ENCODE data around the gene GNAI2.
"Not testable (repeated sequence)": the region's sequence is repeated elsewhere in the genome, so short reads cannot be mapped to it uniquely, and the experiment has no call there.

Gene GNAI2

DNA sequence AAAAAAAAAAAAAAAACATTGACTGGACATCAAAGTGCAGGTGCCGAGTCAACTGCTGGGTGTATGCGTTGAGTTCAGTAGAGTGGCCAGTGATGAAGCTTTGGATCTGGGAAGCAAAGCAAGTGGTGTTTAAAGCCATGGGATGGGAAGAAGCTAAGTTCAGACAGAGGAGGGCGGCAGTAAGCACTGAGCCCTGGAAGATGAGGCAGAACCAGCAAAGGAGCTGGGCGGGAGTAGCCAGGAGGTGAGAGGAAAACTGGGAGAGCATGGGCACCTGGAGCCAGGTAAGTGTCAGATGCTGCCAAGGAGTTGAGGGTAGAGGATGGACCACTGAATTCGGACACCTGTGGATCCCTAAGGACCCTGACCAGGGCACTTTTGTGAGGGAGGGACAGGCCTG is 11.4 kb upstream of the GNAI2 start:
- Histone ChIP-seq H3K9me3 (ENCODE audit: insufficient read depth, low read depth, low read length) (no peaks in the 10 kb centered on the region), H3K4me2 (ENCODE audit: low read depth, low read length, poor library complexity, severe bottlenecking) (no peak overlapping the region), H3K36me3 (ENCODE audit: insufficient read depth, low read length) (no peaks in the 10 kb centered on the region), H2AFZ (ENCODE audit: low read length) (no peak overlapping the region), H3K27me3 (ENCODE audit: insufficient read depth, low read length, poor library complexity, severe bottlenecking) (no peaks in the 10 kb centered on the region), H3K4me1 (ENCODE audit: insufficient read depth, low read length, poor library complexity, severe bottlenecking) (peaks cover 13% of the 10 kb centered on the region), H3K79me2 (ENCODE audit: insufficient read depth, low read length) (no peaks in the 10 kb centered on the region), H3K4me3 (ENCODE audit: low read length, poor library complexity, severe bottlenecking) (no peak overlapping the region), H3K9ac (ENCODE audit: low read depth, low read length, poor library complexity, severe bottlenecking) (no peak overlapping the region), H3K9me2 (replicated peaks; ENCODE audit: low read depth, low read length) (no peaks in the 10 kb centered on the region), H4K20me1 (ENCODE audit: insufficient read depth, low read length, poor library complexity, severe bottlenecking) (no peaks in the 10 kb centered on the region), H3F3A (ENCODE audit: low read depth) (no peaks in the 10 kb centered on the region)
- TF ChIP-seq, protein P1, sequence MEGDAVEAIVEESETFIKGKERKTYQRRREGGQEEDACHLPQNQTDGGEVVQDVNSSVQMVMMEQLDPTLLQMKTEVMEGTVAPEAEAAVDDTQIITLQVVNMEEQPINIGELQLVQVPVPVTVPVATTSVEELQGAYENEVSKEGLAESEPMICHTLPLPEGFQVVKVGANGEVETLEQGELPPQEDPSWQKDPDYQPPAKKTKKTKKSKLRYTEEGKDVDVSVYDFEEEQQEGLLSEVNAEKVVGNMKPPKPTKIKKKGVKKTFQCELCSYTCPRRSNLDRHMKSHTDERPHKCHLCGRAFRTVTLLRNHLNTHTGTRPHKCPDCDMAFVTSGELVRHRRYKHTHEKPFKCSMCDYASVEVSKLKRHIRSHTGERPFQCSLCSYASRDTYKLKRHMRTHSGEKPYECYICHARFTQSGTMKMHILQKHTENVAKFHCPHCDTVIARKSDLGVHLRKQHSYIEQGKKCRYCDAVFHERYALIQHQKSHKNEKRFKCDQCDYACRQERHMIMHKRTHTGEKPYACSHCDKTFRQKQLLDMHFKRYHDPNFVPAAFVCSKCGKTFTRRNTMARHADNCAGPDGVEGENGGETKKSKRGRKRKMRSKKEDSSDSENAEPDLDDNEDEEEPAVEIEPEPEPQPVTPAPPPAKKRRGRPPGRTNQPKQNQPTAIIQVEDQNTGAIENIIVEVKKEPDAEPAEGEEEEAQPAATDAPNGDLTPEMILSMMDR (conservative IDR thresholded peaks at IDR 0.05; ENCODE audit: low read length), result no peak
- TF ChIP-seq EZH2phosphoT487 (IDR thresholded peaks at IDR 0.05; ENCODE audit: borderline replicate concordance), result no peak

DNA sequence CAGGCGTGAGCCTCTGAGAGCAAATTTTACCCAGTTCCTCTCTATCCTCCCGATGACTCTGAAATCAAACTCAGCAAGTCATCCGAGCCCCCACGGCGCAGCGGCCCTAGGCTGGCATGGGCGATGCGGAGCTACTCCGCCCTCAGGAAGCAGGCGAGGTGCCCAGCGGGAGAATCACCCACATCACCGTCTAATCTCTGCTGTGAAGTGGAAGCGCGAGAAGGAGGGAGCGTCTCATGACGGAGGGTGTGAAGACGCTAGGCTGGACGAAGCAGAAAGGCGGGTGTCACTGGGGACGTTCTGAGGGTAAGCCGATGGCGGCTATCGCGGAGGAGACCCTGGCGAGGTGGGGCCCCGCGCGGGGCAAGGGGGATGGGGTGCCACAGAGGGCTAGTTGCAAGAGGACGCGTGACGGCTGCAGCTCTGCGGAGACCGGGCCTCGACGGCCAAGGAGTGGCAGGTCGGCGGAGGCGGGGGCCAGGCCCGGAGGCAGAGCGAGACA is 9.1 kb upstream of the GNAI2 start:
- Histone ChIP-seq H3K9me3 (ENCODE audit: insufficient read depth, low read depth, low read length) (no peaks in the 10 kb centered on the region), H2AFZ (ENCODE audit: low read length) (peak overlapping the region; percentile 95), H3K4me3 (ENCODE audit: low read length, poor library complexity, severe bottlenecking) (peak overlapping the region; percentile 91), H4K20me1 (ENCODE audit: insufficient read depth, low read length, poor library complexity, severe bottlenecking) (no peaks in the 10 kb centered on the region), H3K4me2 (ENCODE audit: low read depth, low read length, poor library complexity, severe bottlenecking) (peak overlapping the region; percentile 97), H3K36me3 (ENCODE audit: insufficient read depth, low read length) (no peaks in the 10 kb centered on the region), H3K9ac (ENCODE audit: low read depth, low read length, poor library complexity, severe bottlenecking) (peak overlapping the region; percentile 54), H3K4me1 (ENCODE audit: insufficient read depth, low read length, poor library complexity, severe bottlenecking) (peaks cover 13% of the 10 kb centered on the region), H3F3A (ENCODE audit: low read depth) (no peaks in the 10 kb centered on the region), H3K79me2 (ENCODE audit: insufficient read depth, low read length) (no peaks in the 10 kb centered on the region), H3K9me2 (replicated peaks; ENCODE audit: low read depth, low read length) (no peaks in the 10 kb centered on the region), H3K27me3 (ENCODE audit: insufficient read depth, low read length, poor library complexity, severe bottlenecking) (no peaks in the 10 kb centered on the region)
- TF ChIP-seq, protein P1 (conservative IDR thresholded peaks at IDR 0.05; ENCODE audit: low read length), result no peak
- TF ChIP-seq EZH2phosphoT487 (IDR thresholded peaks at IDR 0.05; ENCODE audit: borderline replicate concordance), result no peak

DNA sequence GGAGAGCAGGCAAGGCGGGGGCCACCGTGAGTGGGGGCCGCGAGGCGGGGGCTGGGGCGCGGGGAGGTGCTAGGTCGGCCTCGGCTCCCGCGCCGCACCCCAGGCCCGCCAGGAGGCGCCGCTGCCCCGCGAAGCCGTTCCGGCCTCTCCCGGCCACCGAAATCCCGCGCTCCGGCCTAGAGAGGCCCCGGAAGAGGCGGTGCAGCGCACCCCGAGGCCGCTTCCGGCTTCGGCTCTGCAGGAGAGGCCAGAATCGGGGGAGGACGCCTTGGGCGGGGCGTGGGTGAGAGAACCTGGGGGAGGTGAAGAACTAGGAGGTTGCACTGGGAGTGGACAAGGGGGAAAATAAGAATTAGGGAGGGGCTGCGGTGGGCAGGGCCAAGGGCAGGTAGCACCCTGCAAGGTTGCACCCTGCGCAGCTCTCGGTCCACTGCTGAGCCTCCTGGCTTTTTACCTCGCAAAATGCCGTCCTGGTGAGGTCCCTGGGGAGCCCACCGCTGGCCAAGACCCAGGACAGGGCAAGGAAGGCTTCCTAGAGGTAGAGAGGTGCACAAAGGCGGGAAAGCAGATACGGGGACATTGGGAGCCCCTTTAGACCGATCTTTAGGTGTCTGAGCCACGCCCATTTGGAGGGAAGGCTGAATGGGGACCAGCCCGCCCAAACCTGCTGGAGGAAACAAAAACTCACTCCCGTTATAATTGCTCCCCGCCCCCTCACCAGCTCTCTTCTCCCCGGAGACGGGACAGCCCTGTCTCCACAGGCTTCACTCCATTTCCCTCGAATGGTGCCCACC is 8.4 kb upstream of the GNAI2 start:
- Histone ChIP-seq H3K27me3 (ENCODE audit: insufficient read depth, low read length, poor library complexity, severe bottlenecking) (no peaks in the 10 kb centered on the region), H4K20me1 (ENCODE audit: insufficient read depth, low read length, poor library complexity, severe bottlenecking) (no peaks in the 10 kb centered on the region), H3K4me3 (ENCODE audit: low read length, poor library complexity, severe bottlenecking) (peak overlapping the region; percentile 91), H3K4me1 (ENCODE audit: insufficient read depth, low read length, poor library complexity, severe bottlenecking) (peaks cover 13% of the 10 kb centered on the region), H3K9me3 (ENCODE audit: insufficient read depth, low read depth, low read length) (no peaks in the 10 kb centered on the region), H3K4me2 (ENCODE audit: low read depth, low read length, poor library complexity, severe bottlenecking) (peak overlapping the region; percentile 97), H3K36me3 (ENCODE audit: insufficient read depth, low read length) (no peaks in the 10 kb centered on the region), H3F3A (ENCODE audit: low read depth) (no peaks in the 10 kb centered on the region), H3K9ac (ENCODE audit: low read depth, low read length, poor library complexity, severe bottlenecking) (peak overlapping the region; percentile 89), H3K79me2 (ENCODE audit: insufficient read depth, low read length) (no peaks in the 10 kb centered on the region), H3K9me2 (replicated peaks; ENCODE audit: low read depth, low read length) (no peaks in the 10 kb centered on the region), H2AFZ (ENCODE audit: low read length) (peak overlapping the region; percentile 95)
- TF ChIP-seq, protein P1 (conservative IDR thresholded peaks at IDR 0.05; ENCODE audit: low read length), result peak; percentile 67
- no peak for TF ChIP-seq EZH2phosphoT487 (IDR thresholded peaks at IDR 0.05; ENCODE audit: borderline replicate concordance)

DNA sequence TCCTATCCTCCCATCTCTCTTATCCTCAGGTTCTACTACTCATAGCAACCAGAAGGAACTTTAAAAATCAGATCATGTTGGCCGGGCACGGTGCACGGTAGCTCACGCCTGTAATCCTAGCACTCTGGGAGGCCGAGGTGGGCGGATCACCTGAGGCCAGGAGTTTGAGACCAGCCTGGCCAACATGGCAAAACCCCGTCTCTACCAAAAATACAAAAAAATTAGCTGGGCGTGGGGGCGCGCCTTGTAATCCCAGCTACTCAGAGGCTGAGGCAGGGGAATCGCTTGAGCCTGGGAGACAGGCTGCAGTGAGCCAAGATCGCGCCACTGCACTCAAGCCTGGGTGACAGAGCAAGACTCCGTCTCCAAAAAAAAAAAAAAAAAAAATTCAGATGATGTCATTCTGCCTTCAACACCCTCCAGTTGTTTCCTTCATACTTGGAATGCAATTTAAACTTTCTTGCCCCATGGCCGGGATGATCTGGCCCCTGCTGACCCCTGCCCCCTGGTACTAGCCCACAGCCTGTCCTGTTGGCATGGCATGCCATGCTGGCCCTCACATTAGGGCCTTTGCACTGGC is 7.7 kb upstream of the GNAI2 start:
- H3K27me3 ChIP-seq (ENCODE audit: insufficient read depth, low read length, poor library complexity, severe bottlenecking); H4K20me1 ChIP-seq (ENCODE audit: insufficient read depth, low read length, poor library complexity, severe bottlenecking); H3K79me2 ChIP-seq (ENCODE audit: insufficient read depth, low read length); H3F3A ChIP-seq (ENCODE audit: low read depth); H3K36me3 ChIP-seq (ENCODE audit: insufficient read depth, low read length); H3K9me3 ChIP-seq (ENCODE audit: insufficient read depth, low read depth, low read length); H3K9me2 ChIP-seq (replicated peaks; ENCODE audit: low read depth, low read length): not testable (repeated sequence)
- Histone ChIP-seq H3K4me2 (ENCODE audit: low read depth, low read length, poor library complexity, severe bottlenecking) (peak overlapping the region; percentile 97), H2AFZ (ENCODE audit: low read length) (0 out of 2 replicates have a peak overlapping the region, but pooled peaks have one; percentile 94), H3K4me1 (ENCODE audit: insufficient read depth, low read length, poor library complexity, severe bottlenecking) (peaks cover 13% of the 10 kb centered on the region), H3K9ac (ENCODE audit: low read depth, low read length, poor library complexity, severe bottlenecking) (peak overlapping the region; percentile 89), H3K4me3 (ENCODE audit: low read length, poor library complexity, severe bottlenecking) (peak overlapping the region; percentile 91)
